ENCODE results near the gene PDIK1L.

The PDIK1L gene

DNA sequence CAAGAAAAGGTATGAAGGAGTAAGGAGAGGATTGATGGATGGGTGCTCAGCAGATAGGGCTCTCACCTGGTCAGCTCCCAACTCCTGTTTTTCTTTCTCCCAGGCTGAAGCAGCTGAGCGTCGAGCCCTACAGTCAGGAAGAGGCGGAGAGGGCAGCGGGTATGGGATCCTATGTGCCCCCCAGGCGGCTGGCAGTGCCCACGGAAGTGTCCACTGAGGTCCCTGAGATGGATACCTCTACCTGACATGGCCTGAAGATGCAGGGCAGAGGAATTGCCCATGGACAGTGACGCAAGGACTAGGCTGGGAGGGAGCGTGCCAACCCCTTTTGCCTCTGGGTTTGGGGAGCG, 58.8 kb downstream of the PDIK1L start:
- no peak for DNase-seq (ENCODE audit: low read depth in 2 of 2)

DNA sequence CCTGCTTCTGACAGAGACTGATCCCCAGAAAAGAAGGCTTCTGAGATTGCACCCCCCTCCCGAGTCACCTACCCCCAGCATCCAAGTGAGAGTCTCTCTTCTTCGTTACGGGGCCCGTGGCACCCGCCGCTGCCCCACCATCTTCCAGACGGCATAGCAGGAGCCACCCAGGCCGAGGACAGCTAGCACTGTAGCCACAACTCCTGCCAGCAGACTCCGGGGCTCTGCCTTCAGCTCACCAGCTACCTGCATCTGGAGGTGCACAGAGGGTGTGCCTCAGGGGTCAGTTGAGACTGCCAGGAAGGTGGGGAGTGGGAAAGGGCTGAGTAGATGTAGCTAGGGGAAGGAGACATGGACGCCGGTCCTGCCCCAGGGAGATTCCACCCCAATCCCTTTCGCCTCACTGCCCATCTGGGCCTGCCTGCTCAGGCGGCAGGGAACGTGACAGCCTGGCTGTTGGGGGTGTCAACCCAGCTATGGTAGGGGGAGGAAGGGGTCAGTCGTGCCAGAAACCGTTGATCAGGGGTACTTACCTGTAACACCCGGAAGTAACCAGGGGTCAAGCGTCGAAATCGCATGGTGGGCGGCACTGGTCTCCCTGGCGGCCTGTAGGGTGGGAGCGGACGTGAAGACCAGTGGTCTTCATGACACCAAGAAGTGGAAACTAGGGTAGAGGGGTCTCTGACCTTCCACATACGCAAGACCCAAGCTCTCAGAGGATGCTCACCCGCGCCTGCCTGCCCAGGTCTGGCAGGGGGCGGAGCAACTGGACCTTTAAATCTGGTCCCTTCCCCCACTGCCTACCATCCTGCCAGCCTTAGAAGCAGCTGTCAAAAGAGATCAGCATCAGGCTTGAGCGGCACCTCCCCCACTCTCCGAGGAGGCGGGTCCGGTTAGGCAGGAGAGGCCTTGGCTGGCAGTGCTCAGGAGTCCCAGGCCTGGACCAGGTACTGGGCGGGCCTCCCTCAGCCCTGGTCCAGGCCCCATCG, 59.8 kb downstream of the PDIK1L start, which contains the start of gene ZNF593OS:
Gene ZNF593OS, minus strand, starts transcription at position 749 of the 989 bp plus-strand sequence. Its CDS starts 171 bp downstream, at position 578.
- DNase-seq (ENCODE audit: low read depth in 2 of 2), result no peak
